H9 (cell line): ENCODE measurements around the gene NEK5. TPM values are rescaled to one million over a fixed set of nuclear protein-coding genes. Genes with fewer than 3 reads are reported as not detected.

ENCODE experiments used
- DNase-seq: peaks from one replicate; pipeline ENCODE4 v3.0.0-alpha.2; 2017
- H2AFZ ChIP-seq: one replicate; pipeline ENCODE4 v1.6.1; 2013; ENCODE audit warnings: mild to moderate bottlenecking, low read length, control low read depth, moderate library complexity
- H2AK5ac ChIP-seq: 2 replicates; pipeline ENCODE4 v1.6.1; 2013; ENCODE audit warnings: low read length, control low read depth, mixed read lengths; ENCODE audit not compliant: insufficient read length
- H2BK120ac ChIP-seq: one replicate; pipeline ENCODE4 v1.6.1; 2013; ENCODE audit warnings: low read depth, mild to moderate bottlenecking, low read length, control low read depth, inconsistent platforms; ENCODE audit not compliant: poor library complexity, severe bottlenecking
- H2BK12ac ChIP-seq: 2 replicates; pipeline ENCODE4 v1.6.1; 2013; ENCODE audit warnings: low read length, control low read depth, mixed read lengths, low read depth; ENCODE audit not compliant: insufficient read length
- H2BK15ac ChIP-seq: 2 replicates; pipeline ENCODE4 v1.6.1; 2013; ENCODE audit warnings: low read depth, low read length, control low read depth
- H2BK20ac ChIP-seq: one replicate; pipeline ENCODE4 v1.6.1; 2013; ENCODE audit warnings: low read depth, mild to moderate bottlenecking, low read length, control low read depth, inconsistent platforms; ENCODE audit not compliant: poor library complexity, severe bottlenecking
- H2BK5ac ChIP-seq: 2 replicates; pipeline ENCODE4 v1.6.1; 2013; ENCODE audit warnings: low read length, control low read depth, mixed read lengths; ENCODE audit not compliant: insufficient read length
- H3K14ac ChIP-seq: 2 replicates; pipeline ENCODE4 v1.6.1; 2013; ENCODE audit warnings: low read length, control low read depth; ENCODE audit not compliant: insufficient read depth
- H3K18ac ChIP-seq: 2 replicates; pipeline ENCODE4 v1.6.1; 2013; ENCODE audit warnings: low read depth, mild to moderate bottlenecking, mixed read lengths, low read length, control low read depth; ENCODE audit not compliant: insufficient read length
- H3K23ac ChIP-seq: 2 replicates; pipeline ENCODE4 v1.6.1; 2013; ENCODE audit warnings: low read length, control low read depth, mixed read lengths, low read depth; ENCODE audit not compliant: insufficient read length
- H3K23me2 ChIP-seq: 2 replicates; pipeline ENCODE4 v1.6.1; 2013; ENCODE audit warnings: low read depth, mild to moderate bottlenecking, mixed read lengths, low read length, control low read depth; ENCODE audit not compliant: insufficient read length, poor library complexity, severe bottlenecking
- H3K27ac ChIP-seq: 2 replicates; pipeline ENCODE4 v1.5.1; 2013; ENCODE audit warnings: low read length, control low read depth, mixed read lengths, low read depth; ENCODE audit not compliant: insufficient read length
- H3K27me3 ChIP-seq: 2 replicates; pipeline ENCODE4 v1.6.1; 2013; ENCODE audit warnings: low read length, control low read depth, inconsistent platforms; ENCODE audit not compliant: insufficient read depth
- H3K4ac ChIP-seq: 2 replicates; pipeline ENCODE4 v1.6.1; 2013; ENCODE audit warnings: low read depth, mild to moderate bottlenecking, control low read depth, inconsistent platforms, low read length, moderate library complexity
- H3K4me1 ChIP-seq: 2 replicates; pipeline ENCODE4 v1.6.1; 2013; ENCODE audit warnings: low read length, control low read depth, inconsistent platforms; ENCODE audit not compliant: insufficient read depth
- H3K4me2 ChIP-seq: 2 replicates; pipeline ENCODE4 v1.6.1; 2013; ENCODE audit warnings: low read length, control low read depth, mixed read lengths; ENCODE audit not compliant: insufficient read length, insufficient read depth
- H3K56ac ChIP-seq: 2 replicates; pipeline ENCODE4 v1.6.1; 2013; ENCODE audit warnings: low read depth, mild to moderate bottlenecking, mixed read lengths, low read length, control low read depth; ENCODE audit not compliant: insufficient read length
- H3K79me1 ChIP-seq: 2 replicates; pipeline ENCODE4 v1.6.1; 2013; ENCODE audit warnings: low read depth, mild to moderate bottlenecking, moderate library complexity, low read length, control low read depth, inconsistent platforms; ENCODE audit not compliant: insufficient read depth, poor library complexity, severe bottlenecking
- H3K79me2 ChIP-seq: 2 replicates; pipeline ENCODE4 v1.6.1; 2013; ENCODE audit warnings: low read length, control low read depth, inconsistent platforms; ENCODE audit not compliant: insufficient read depth
- H3K9ac ChIP-seq: 2 replicates; pipeline ENCODE4 v1.6.1; 2013; ENCODE audit warnings: low read length, control low read depth, mixed read lengths; ENCODE audit not compliant: insufficient read length; ENCODE audit errors: extremely low read depth
- H3K9me3 ChIP-seq: one replicate; pipeline ENCODE4 v1.6.1; 2013; ENCODE audit warnings: low read depth, low read length, inconsistent platforms; ENCODE audit not compliant: control insufficient read depth
- H3T11ph ChIP-seq: one replicate; pipeline ENCODE4 v1.6.1; 2013; ENCODE audit warnings: mild to moderate bottlenecking, low read length, control low read depth, inconsistent platforms
- H4K20me1 ChIP-seq: one replicate; pipeline ENCODE4 v1.6.1; 2013; ENCODE audit not compliant: control insufficient read depth, insufficient read length, insufficient read depth
- H4K5ac ChIP-seq: 2 replicates; pipeline ENCODE4 v1.6.1; 2013; ENCODE audit warnings: low read depth, mild to moderate bottlenecking, mixed read lengths, low read length, control low read depth; ENCODE audit not compliant: insufficient read length
- H4K8ac ChIP-seq: replicated peaks from 2 replicates; pipeline ENCODE4 v1.6.1; 2013; ENCODE audit warnings: low read length, control low read depth, mixed read lengths, low read depth; ENCODE audit not compliant: insufficient read length
- H4K91ac ChIP-seq: 2 replicates; pipeline ENCODE4 v1.6.1; 2013; ENCODE audit warnings: low read depth, mild to moderate bottlenecking, moderate library complexity, mixed read lengths, low read length, control low read depth; ENCODE audit not compliant: insufficient read length
- H3K27ac Mint-ChIP-seq, 3 experiments: 2 replicates in 2 of 3; 3 replicates in 1 of 3; pipeline ENCODE4 v1.8.0; 2020 to 2021; ENCODE audit warnings: mixed read lengths in 3 of 3, mild to moderate bottlenecking in 1 of 3, moderate library complexity in 1 of 3
- H3K27me3 Mint-ChIP-seq: 2 replicates; pipeline ENCODE4 v1.8.0; 2021; ENCODE audit warnings: low read depth, mild to moderate bottlenecking, moderate library complexity, mixed read lengths
- H3K36me3 Mint-ChIP-seq, 3 experiments: 2 replicates in 2 of 3; 3 replicates in 1 of 3; pipeline ENCODE4 v1.8.0; 2020 to 2021; ENCODE audit warnings: low read depth in 3 of 3, mixed read lengths in 3 of 3; ENCODE audit not compliant: insufficient read depth in 1 of 3
- H3K4me1 Mint-ChIP-seq, 2 experiments: 2 replicates each; pipeline ENCODE4 v1.8.0; 2020; ENCODE audit warnings: mixed read lengths in 2 of 2
- H3K4me3 Mint-ChIP-seq, 2 experiments: 2 replicates in 1 of 2; 3 replicates in 1 of 2; pipeline ENCODE4 v1.8.0; 2020 to 2021; ENCODE audit warnings: mild to moderate bottlenecking in 2 of 2, mixed read lengths in 2 of 2, moderate library complexity in 1 of 2
- H3K9me3 Mint-ChIP-seq, 2 experiments: 2 replicates in 1 of 2; 3 replicates in 1 of 2; pipeline ENCODE4 v1.8.0; 2020; ENCODE audit warnings: mild to moderate bottlenecking in 2 of 2, mixed read lengths in 2 of 2, moderate library complexity in 1 of 2
- WGBS: extraction: QIAGEN DNeasy Blood & Tissue Kit; methylation state at CpG from one replicate; pipeline ENCODE4 v1.1.7; 2013; ENCODE audit warnings: missing lambda C conversion rate, low lambda C conversion rate, mixed read lengths; ENCODE audit not compliant: insufficient read length; ENCODE audit errors: extremely low coverage; 5-methylcytosine and 5-hydroxymethylcytosine counted together
- total RNA-seq: library from RNA; stranded (reverse); gene quantifications from 2 replicates; pipeline ENCODE4 v1.2.1, GENCODE V29; 2021
- TF ChIP-seq, protein P1 (sequence below): fragments of 200-600 bp; sonication (generic); conservative IDR thresholded peaks from 3 replicates; pipeline ENCODE4 v1.8.0; 2021; ENCODE audit warnings: antibody characterized with exemption, mild to moderate bottlenecking

The NEK5 gene
- total RNA-seq, 1 experiment from 2014 or later: 0.26 TPM

DNA sequence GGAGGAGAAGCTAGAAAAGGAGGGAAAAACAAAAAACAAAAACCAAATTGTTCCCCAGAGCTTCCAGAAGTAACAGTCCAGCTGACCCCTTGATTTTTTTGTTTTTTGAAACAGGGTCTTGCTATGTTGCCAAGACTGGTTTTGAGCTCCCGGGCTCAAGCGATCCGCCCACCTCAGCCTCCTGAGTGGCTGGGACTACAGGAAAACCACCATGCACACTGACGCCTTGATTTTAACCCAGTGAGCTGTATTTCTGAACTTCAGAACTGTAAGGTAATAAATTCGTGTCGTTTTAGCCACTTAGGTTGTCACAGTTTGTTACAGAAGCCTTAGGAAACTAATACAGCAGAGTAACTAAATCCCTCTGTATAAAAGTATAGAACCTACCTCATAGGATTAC, 31.6 kb upstream of the NEK5 start:
- Histone ChIP-seq H3K23ac (no peak overlapping the region), H3K4me2 (no peak overlapping the region), H2AFZ (no peak overlapping the region), H2BK5ac (no peak overlapping the region), H3K14ac (no peak overlapping the region), H4K5ac (no peak overlapping the region), H4K8ac (no peak overlapping the region), H3K9me3 (no peaks in the 10 kb centered on the region), H3K18ac (no peak overlapping the region), H3K9ac (no peak overlapping the region), H3T11ph (no peak overlapping the region), H2BK12ac (no peak overlapping the region), H2BK15ac (no peak overlapping the region), H3K27me3 (no peaks in the 10 kb centered on the region; the same call in 1 of the 2 replicates), H4K20me1 (no peaks in the 10 kb centered on the region), H3K56ac (no peak overlapping the region), H4K91ac (no peak overlapping the region), H3K79me1 (no peaks in the 10 kb centered on the region), H3K4me1 (peaks cover 3% of the 10 kb centered on the region; the same call in 1 of the 2 replicates), H3K4ac (no peak overlapping the region), H2AK5ac (no peak overlapping the region), H3K23me2 (peaks cover 5% of the 10 kb centered on the region), H2BK20ac (no peak overlapping the region), H3K79me2 (no peaks in the 10 kb centered on the region), H2BK120ac (no peak overlapping the region), H3K27ac (no peak overlapping the region)
- H3K4me1 Mint-ChIP-seq: peaks cover 30 to 36% of the 10 kb centered on the region in 2 experiments
- H3K27me3 Mint-ChIP-seq: peaks cover 12% of the 10 kb centered on the region
- TF ChIP-seq, protein P1, sequence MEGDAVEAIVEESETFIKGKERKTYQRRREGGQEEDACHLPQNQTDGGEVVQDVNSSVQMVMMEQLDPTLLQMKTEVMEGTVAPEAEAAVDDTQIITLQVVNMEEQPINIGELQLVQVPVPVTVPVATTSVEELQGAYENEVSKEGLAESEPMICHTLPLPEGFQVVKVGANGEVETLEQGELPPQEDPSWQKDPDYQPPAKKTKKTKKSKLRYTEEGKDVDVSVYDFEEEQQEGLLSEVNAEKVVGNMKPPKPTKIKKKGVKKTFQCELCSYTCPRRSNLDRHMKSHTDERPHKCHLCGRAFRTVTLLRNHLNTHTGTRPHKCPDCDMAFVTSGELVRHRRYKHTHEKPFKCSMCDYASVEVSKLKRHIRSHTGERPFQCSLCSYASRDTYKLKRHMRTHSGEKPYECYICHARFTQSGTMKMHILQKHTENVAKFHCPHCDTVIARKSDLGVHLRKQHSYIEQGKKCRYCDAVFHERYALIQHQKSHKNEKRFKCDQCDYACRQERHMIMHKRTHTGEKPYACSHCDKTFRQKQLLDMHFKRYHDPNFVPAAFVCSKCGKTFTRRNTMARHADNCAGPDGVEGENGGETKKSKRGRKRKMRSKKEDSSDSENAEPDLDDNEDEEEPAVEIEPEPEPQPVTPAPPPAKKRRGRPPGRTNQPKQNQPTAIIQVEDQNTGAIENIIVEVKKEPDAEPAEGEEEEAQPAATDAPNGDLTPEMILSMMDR: no peak
- WGBS: no CpG with 5 or more reads among the region's 6 CpGs
- H3K36me3 Mint-ChIP-seq: peaks cover 0 to 6% (median 5%) of the 10 kb centered on the region in 3 experiments; a peak in 5 of 7 replicates
- H3K9me3 Mint-ChIP-seq: peaks cover 0 to 6% of the 10 kb centered on the region in 2 experiments; a peak in 3 of 5 replicates
- no peak overlapping the region for H3K27ac Mint-ChIP-seq
- DNase-seq: no peak
- no peak overlapping the region for H3K4me3 Mint-ChIP-seq
